Muscle layer of duodenum (tissue), 2 donors: ENCODE results near the gene ZNF324.
"Not testable (repeated sequence)": the region's sequence is repeated elsewhere in the genome, so short reads cannot be mapped to it uniquely, and the experiment has no call there.

Experiments used
- H3K27ac ChIP-seq: one replicate; pipeline ENCODE4 v1.7.0; 2013; ENCODE audit warnings: mild to moderate bottlenecking, low read length
- H3K27me3 ChIP-seq: one replicate; pipeline ENCODE4 v1.7.0; 2013; ENCODE audit warnings: low read depth, mild to moderate bottlenecking, control low read depth, low read length
- H3K36me3 ChIP-seq, 2 donors: one replicate each; pipeline ENCODE4 v1.7.0; 2013; ENCODE audit warnings: low read length in 2 of 2, control low read depth in 1 of 2, mild to moderate bottlenecking in 1 of 2; ENCODE audit not compliant: insufficient read depth in 2 of 2, control insufficient read depth in 1 of 2
- H3K4me1 ChIP-seq, 2 donors: one replicate each; pipeline ENCODE4 v1.7.0; 2013; ENCODE audit warnings: low read length in 2 of 2, mild to moderate bottlenecking in 2 of 2, control low read depth in 1 of 2, moderate library complexity in 1 of 2; ENCODE audit not compliant: insufficient read depth in 2 of 2, control insufficient read depth in 1 of 2
- H3K4me3 ChIP-seq, 2 donors: one replicate each; pipeline ENCODE4 v1.7.0; 2013; ENCODE audit warnings: low read length in 2 of 2, low read depth in 1 of 2, mild to moderate bottlenecking in 1 of 2
- H3K9me3 ChIP-seq, 2 donors: one replicate each; pipeline ENCODE4 v1.7.0; 2013; ENCODE audit warnings: low read length in 2 of 2, control low read depth in 1 of 2, mild to moderate bottlenecking in 1 of 2; ENCODE audit not compliant: control insufficient read depth in 1 of 2
- donor health status: healthy.

ZNF324 gene

GRCh38 chr19:58466760-58467589 is at the start of gene ZNF324:
ZNF324 (plus strand) TSS chr19:58467080; CDS start chr19:58469186, 2,106 bp downstream.
- H3K9me3 ChIP-seq = no peaks in the 10 kb centered on the region
- H3K4me1 ChIP-seq = peaks cover 4 to 13% of the 10 kb centered on the region in 2 donors
- no peaks in the 10 kb centered on the region for H3K27me3 ChIP-seq

GRCh38 chr19:58428617-58429016 is 38.3 kb upstream of the ZNF324 start:
- H3K9me3 ChIP-seq = peaks cover 63 to 72% of the 10 kb centered on the region in 2 donors
- H3K4me3 ChIP-seq = peak overlapping the region in 1 of 2 donors; percentile 12

More at GRCh38 chr19:58466760-58467589, at the start of gene ZNF324:
- peak within 1 kb of the TSS; percentile 66 to 98 for H3K4me3 ChIP-seq
- H3K27ac ChIP-seq = peak within 1 kb of the TSS; percentile 23
- peaks cover 4 to 6% of the 10 kb centered on the region in 2 donors for H3K36me3 ChIP-seq

GRCh38 chr19:58429745-58430144 is 37.1 kb upstream of the ZNF324 start:
- peak overlapping the region in 1 of 2 donors; percentile 63 for H3K4me3 ChIP-seq
- peaks cover 74 to 83% of the 10 kb centered on the region in 2 donors for H3K9me3 ChIP-seq
- H3K4me1 ChIP-seq = no peaks in the 10 kb centered on the region
- H3K36me3 ChIP-seq = peaks cover 10 to 62% of the 10 kb centered on the region in 2 donors
- H3K27me3 ChIP-seq = no peaks in the 10 kb centered on the region
- no peak overlapping the region for H3K27ac ChIP-seq

More at GRCh38 chr19:58428617-58429016, 38.3 kb upstream of the ZNF324 start:
- Histone ChIP-seq H3K27me3 (no peaks in the 10 kb centered on the region), H3K27ac (no peak overlapping the region), H3K36me3 (peaks cover 0 to 52% of the 10 kb centered on the region in 2 donors), H3K4me1 (no peaks in the 10 kb centered on the region)

- Histone ChIP-seq H3K36me3 (peaks cover 30 to 86% of the 10 kb centered on the region in 2 donors), H3K9me3 (peaks cover 82 to 94% of the 10 kb centered on the region in 2 donors), H3K4me3 (peak overlapping the region; percentile 45 to 63)
These were observed 32.7 kb upstream of the ZNF324 start for GRCh38 chr19:58434217-58434616.

GRCh38 chr19:58439576-58440554 is 27.0 kb upstream of the ZNF324 start, which contains the start of gene ZNF132:
ZNF132 (minus strand) TSS chr19:58440153; CDS start chr19:58439821, 332 bp downstream.
- no peaks in the 10 kb centered on the region for H3K27me3 ChIP-seq
- H3K4me1 ChIP-seq = peaks cover 3 to 19% of the 10 kb centered on the region in 2 donors
- H3K27ac ChIP-seq = peak within 1 kb of the TSS; percentile 67
- H3K9me3 ChIP-seq = peaks cover 29 to 38% of the 10 kb centered on the region in 2 donors
- peaks cover 19 to 34% of the 10 kb centered on the region in 2 donors for H3K36me3 ChIP-seq
- H3K4me3 ChIP-seq = peak within 1 kb of the TSS; percentile 83 to 86

More at GRCh38 chr19:58434217-58434616, 32.7 kb upstream of the ZNF324 start:
- H3K27ac ChIP-seq = no peak overlapping the region
- peaks cover under 1 to 4% of the 10 kb centered on the region in 2 donors for H3K4me1 ChIP-seq
- H3K27me3 ChIP-seq = no peaks in the 10 kb centered on the region

GRCh38 chr19:58440556-58440955 is 26.3 kb upstream of the ZNF324 start:
- H3K27ac ChIP-seq = no peak overlapping the region
- H3K27me3 ChIP-seq = no peaks in the 10 kb centered on the region
- peaks cover 12 to 27% of the 10 kb centered on the region in 2 donors for H3K36me3 ChIP-seq
- peaks cover 23 to 32% of the 10 kb centered on the region in 2 donors for H3K9me3 ChIP-seq
- peak overlapping the region; percentile 83 to 86 for H3K4me3 ChIP-seq
- H3K4me1 ChIP-seq = peaks cover 3 to 19% of the 10 kb centered on the region in 2 donors

- not testable (repeated sequence) for H3K36me3 ChIP-seq, H3K27ac ChIP-seq, H3K4me3 ChIP-seq, H3K27me3 ChIP-seq
- Histone ChIP-seq H3K9me3 (peaks cover 3 to 10% of the 10 kb centered on the region in 2 donors), H3K4me1 (peaks cover 3 to 19% of the 10 kb centered on the region in 2 donors)
These were observed 23.9 kb upstream of the ZNF324 start for GRCh38 chr19:58442986-58443385.

GRCh38 chr19:58448860-58449259 is 18.0 kb upstream of the ZNF324 start:
- not testable (repeated sequence) for H3K27me3 ChIP-seq, H3K36me3 ChIP-seq, H3K4me3 ChIP-seq, H3K27ac ChIP-seq, H3K9me3 ChIP-seq, H3K4me1 ChIP-seq

- H3K4me3 ChIP-seq, H3K27ac ChIP-seq, H3K9me3 ChIP-seq, H3K4me1 ChIP-seq, H3K27me3 ChIP-seq: not testable (repeated sequence)
- H3K36me3 ChIP-seq = peaks cover 0 to 13% of the 10 kb centered on the region in 2 donors
These were observed 16.9 kb upstream of the ZNF324 start for GRCh38 chr19:58449980-58450379.

- peaks cover 0 to 20% of the 10 kb centered on the region in 2 donors for H3K36me3 ChIP-seq
- H3K27ac ChIP-seq = no peak overlapping the region
- peaks cover 5 to 10% of the 10 kb centered on the region in 2 donors for H3K4me1 ChIP-seq
- no peaks in the 10 kb centered on the region for H3K9me3 ChIP-seq
- H3K4me3 ChIP-seq = peak overlapping the region; percentile 76 to 91
- no peaks in the 10 kb centered on the region for H3K27me3 ChIP-seq
These were observed 16.0 kb upstream of the ZNF324 start for GRCh38 chr19:58450856-58451357.
